Caco-2 (cell line): ENCODE results near the gene CBFB. TPM values are rescaled to one million over a fixed set of nuclear protein-coding genes. Genes with fewer than 3 reads are reported as not detected.

Experiments used
- BruUV-seq: library from RNA; stranded (reverse); fragments of 400-500 nt; replicated peaks from 2 replicates; lab custom pipeline; 2021; lab: Mats Ljungman, UMichigan
- CTCF ChIA-PET: fragments of 300-600 bp; sonication (Branson Sonifier 250); formaldehyde crosslinking; loops from one replicate; lab custom pipeline; 2022; ENCODE audit warnings: antibody characterized with exemption; lab: Charles Lee
- POLR2A ChIA-PET: fragments of 300-600 bp; sonication (Branson Sonifier 250); formaldehyde crosslinking; loops from one replicate; lab custom pipeline; 2022; ENCODE audit warnings: antibody characterized with exemption; lab: Charles Lee
- DNase-seq, 2 experiments: peaks; one replicate each; pipeline versions ENCODE4 v3.0.0 to v3.0.0-alpha.2; 2020 to 2022
- H3K27me3 ChIP-seq: replicated peaks from 2 replicates; pipeline ENCODE4 v1.6.0; 2011; ENCODE audit warnings: low read length; ENCODE audit not compliant: control insufficient read depth, insufficient read depth
- H3K36me3 ChIP-seq: 2 replicates; pipeline ENCODE4 v1.5.1; 2011; ENCODE audit warnings: low read length; ENCODE audit not compliant: control insufficient read depth, insufficient read depth
- H3K4me1 ChIP-seq: fragments of 250-450 bp; sonication (Bioruptor Pico); 2 replicates; pipeline ENCODE4 v1.5.1; 2020; ENCODE audit warnings: mild to moderate bottlenecking
- H3K4me3 ChIP-seq: 2 replicates; pipeline ENCODE4 v1.5.1; 2011; ENCODE audit warnings: low read depth, mild to moderate bottlenecking, control low read depth, low read length
- H3K9me3 ChIP-seq: fragments of 250-450 bp; sonication (Bioruptor Pico); 2 replicates; pipeline ENCODE4 v1.5.1; 2020; ENCODE audit warnings: mild to moderate bottlenecking, moderate library complexity
- H3K27ac Mint-ChIP-seq: one replicate; pipeline ENCODE4 v1.8.0; 2022; ENCODE audit warnings: mixed read lengths; ENCODE audit not compliant: unreplicated experiment
- H3K27me3 Mint-ChIP-seq: one replicate; pipeline ENCODE4 v1.8.0; 2022; ENCODE audit warnings: mixed read lengths; ENCODE audit not compliant: insufficient read depth, unreplicated experiment
- H3K36me3 Mint-ChIP-seq: one replicate; pipeline ENCODE4 v1.8.0; 2022; ENCODE audit warnings: mild to moderate bottlenecking, mixed read lengths; ENCODE audit not compliant: insufficient read depth, unreplicated experiment
- H3K4me1 Mint-ChIP-seq: one replicate; pipeline ENCODE4 v1.8.0; 2022; ENCODE audit warnings: low read depth, mixed read lengths; ENCODE audit not compliant: unreplicated experiment
- H3K4me3 Mint-ChIP-seq: one replicate; pipeline ENCODE4 v1.8.0; 2022; ENCODE audit warnings: mild to moderate bottlenecking, moderate library complexity, mixed read lengths; ENCODE audit not compliant: unreplicated experiment
- H3K9me3 Mint-ChIP-seq: one replicate; pipeline ENCODE4 v1.8.0; 2022; ENCODE audit warnings: mixed read lengths; ENCODE audit not compliant: unreplicated experiment
- intact Hi-C: fragments of 100-400 bp; cut with micrococcal nuclease; formaldehyde crosslinking; loops from one replicate; pipeline ENCODE4 v1.10.0; 2022; ENCODE audit not compliant: unreplicated experiment
- total RNA-seq: library from RNA; stranded (reverse); gene quantifications from 2 replicates; pipeline ENCODE4 v1.2.3, GENCODE V29; 2022
- TF ChIP-seq, protein P1 (sequence below), 2 experiments: fragments of 200-600 bp in 1 of 2; IDR thresholded peaks; 1 replicate in 1 of 2; 2 replicates in 1 of 2; pipeline versions ENCODE4 v1.5.1 to v1.8.0; 2011 to 2022; ENCODE audit warnings: antibody characterized with exemption in 1 of 2, control low read depth in 1 of 2, inconsistent platforms in 1 of 2, low read depth in 1 of 2, low read length in 1 of 2, mild to moderate bottlenecking in 1 of 2, moderate library complexity in 1 of 2; ENCODE audit not compliant: insufficient read depth in 1 of 2, severe bottlenecking in 1 of 2, unreplicated experiment in 1 of 2

Gene CBFB
- total RNA-seq, 1 experiment from 2014 or later: 102 TPM

DNA sequence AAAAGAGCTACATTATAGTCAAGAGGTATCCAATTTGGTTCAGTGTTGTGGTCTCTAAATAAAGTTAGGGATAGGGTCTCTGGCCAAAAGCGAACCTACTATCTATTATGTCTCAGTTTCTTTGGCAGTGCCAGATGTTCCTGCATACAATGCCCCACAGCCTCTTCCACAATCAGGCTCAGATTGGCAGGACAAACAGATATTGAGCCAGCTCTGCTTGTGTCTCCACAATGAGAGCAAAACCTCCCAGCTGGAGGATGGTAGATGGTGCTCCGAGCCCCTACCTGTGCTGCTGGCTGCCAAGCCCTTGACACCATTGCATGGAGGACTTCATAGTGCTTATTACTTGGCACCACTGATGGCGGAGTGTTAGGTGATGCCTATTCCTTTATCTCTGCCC lies 100.5 kb downstream of the CBFB start:
- TF ChIP-seq, protein P1, sequence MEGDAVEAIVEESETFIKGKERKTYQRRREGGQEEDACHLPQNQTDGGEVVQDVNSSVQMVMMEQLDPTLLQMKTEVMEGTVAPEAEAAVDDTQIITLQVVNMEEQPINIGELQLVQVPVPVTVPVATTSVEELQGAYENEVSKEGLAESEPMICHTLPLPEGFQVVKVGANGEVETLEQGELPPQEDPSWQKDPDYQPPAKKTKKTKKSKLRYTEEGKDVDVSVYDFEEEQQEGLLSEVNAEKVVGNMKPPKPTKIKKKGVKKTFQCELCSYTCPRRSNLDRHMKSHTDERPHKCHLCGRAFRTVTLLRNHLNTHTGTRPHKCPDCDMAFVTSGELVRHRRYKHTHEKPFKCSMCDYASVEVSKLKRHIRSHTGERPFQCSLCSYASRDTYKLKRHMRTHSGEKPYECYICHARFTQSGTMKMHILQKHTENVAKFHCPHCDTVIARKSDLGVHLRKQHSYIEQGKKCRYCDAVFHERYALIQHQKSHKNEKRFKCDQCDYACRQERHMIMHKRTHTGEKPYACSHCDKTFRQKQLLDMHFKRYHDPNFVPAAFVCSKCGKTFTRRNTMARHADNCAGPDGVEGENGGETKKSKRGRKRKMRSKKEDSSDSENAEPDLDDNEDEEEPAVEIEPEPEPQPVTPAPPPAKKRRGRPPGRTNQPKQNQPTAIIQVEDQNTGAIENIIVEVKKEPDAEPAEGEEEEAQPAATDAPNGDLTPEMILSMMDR (IDR thresholded peaks at IDR 0.05; ENCODE audit: insufficient read depth in 1 of 2, low read depth in 1 of 2, low read length in 1 of 2, severe bottlenecking in 1 of 2, unreplicated experiment in 1 of 2): no peak
- no peaks in the 10 kb centered on the region for H3K27me3 Mint-ChIP-seq
- DNase-seq: no peak
- no TSS peak for BruUV-seq
- no peaks in the 10 kb centered on the region for H3K9me3 Mint-ChIP-seq
- H3K4me3 Mint-ChIP-seq: no peak overlapping the region
- peaks cover 2% of the 10 kb centered on the region; the same call in 1 of the 2 replicates for H3K36me3 ChIP-seq
- ChIA-PET POLR2A (interaction anchor here (0.6 kb wide), 1 partner anchor 308 kb away, joined by 7 read pairs; no protein-coding TSS in a partner anchor), CTCF (no interaction called here)
- H3K27me3 ChIP-seq: no peaks in the 10 kb centered on the region
- no peaks in the 10 kb centered on the region for H3K9me3 ChIP-seq
- no peak overlapping the region for H3K4me3 ChIP-seq
- H3K4me1 Mint-ChIP-seq: no peaks in the 10 kb centered on the region
- H3K36me3 Mint-ChIP-seq: peaks cover 63% of the 10 kb centered on the region
- H3K4me1 ChIP-seq: no peaks in the 10 kb centered on the region
- H3K27ac Mint-ChIP-seq: no peak overlapping the region
- intact Hi-C loops: no loop called here

- H3K4me1 Mint-ChIP-seq: no peaks in the 10 kb centered on the region
- Histone ChIP-seq H3K36me3 (peaks cover 4% of the 10 kb centered on the region), H3K4me3 (no peak overlapping the region), H3K9me3 (no peaks in the 10 kb centered on the region), H3K4me1 (no peaks in the 10 kb centered on the region), H3K27me3 (no peaks in the 10 kb centered on the region)
- intact Hi-C loops: no loop called here
- CTCF ChIA-PET: interaction anchor here (0.6 kb wide), 1 partner anchor 109 kb away, joined by 4 read pairs; no protein-coding TSS in a partner anchor
- no TSS peak for BruUV-seq
- TF ChIP-seq, protein P1 (IDR thresholded peaks at IDR 0.05; ENCODE audit: insufficient read depth in 1 of 2, low read depth in 1 of 2, low read length in 1 of 2, severe bottlenecking in 1 of 2, unreplicated experiment in 1 of 2): no peak
- H3K36me3 Mint-ChIP-seq: peaks cover 93% of the 10 kb centered on the region
- POLR2A ChIA-PET: no interaction called here
- no peak overlapping the region for H3K27ac Mint-ChIP-seq
- no peak for DNase-seq
- H3K9me3 Mint-ChIP-seq: no peaks in the 10 kb centered on the region
- H3K27me3 Mint-ChIP-seq: no peaks in the 10 kb centered on the region
- no peak overlapping the region for H3K4me3 Mint-ChIP-seq
Observed at GRCh38 chr16:67137605-67138004, 108.7 kb downstream of the CBFB start.

GRCh38 chr16:67141391-67141790 lies 112.4 kb downstream of the CBFB start:
- TF ChIP-seq, protein P1 (IDR thresholded peaks at IDR 0.05; ENCODE audit: insufficient read depth in 1 of 2, low read depth in 1 of 2, low read length in 1 of 2, severe bottlenecking in 1 of 2, unreplicated experiment in 1 of 2): no peak
- H3K4me1 Mint-ChIP-seq: no peaks in the 10 kb centered on the region
- CTCF ChIA-PET: interaction anchor here (0.9 to 1.3 kb wide), 2 partner anchors 14 to 29 kb away, joined by 3 to 4 read pairs; partner anchors contain the start of gene NOL3
- H3K36me3 ChIP-seq: peaks cover 5% of the 10 kb centered on the region
- no peaks in the 10 kb centered on the region for H3K9me3 ChIP-seq
- H3K9me3 Mint-ChIP-seq: no peaks in the 10 kb centered on the region
- no peaks in the 10 kb centered on the region for H3K27me3 Mint-ChIP-seq
- no peak for DNase-seq
- POLR2A ChIA-PET: interaction anchor here (0.6 kb wide), 1 partner anchor 105 kb away, joined by 5 read pairs; no protein-coding TSS in a partner anchor
- no peak overlapping the region for H3K4me3 Mint-ChIP-seq
- H3K27me3 ChIP-seq: no peaks in the 10 kb centered on the region
- no TSS peak for BruUV-seq
- H3K4me1 ChIP-seq: no peaks in the 10 kb centered on the region
- intact Hi-C loops: no loop called here
- H3K36me3 Mint-ChIP-seq: peaks cover 91% of the 10 kb centered on the region
- H3K27ac Mint-ChIP-seq: no peak overlapping the region
- H3K4me3 ChIP-seq: no peak overlapping the region
